Measurements from ENCODE around the gene C2CD4C. TPM values are rescaled to one million over a fixed set of nuclear protein-coding genes. Genes with fewer than 3 reads are reported as not detected.
A peak's percentile ranks its signal among the peaks of the same experiment; 100 is the strongest.

The C2CD4C gene
- total RNA-seq, 3 donors from 2014 or later: 0.29 to 2.6 (median 0.80) TPM

DNA sequence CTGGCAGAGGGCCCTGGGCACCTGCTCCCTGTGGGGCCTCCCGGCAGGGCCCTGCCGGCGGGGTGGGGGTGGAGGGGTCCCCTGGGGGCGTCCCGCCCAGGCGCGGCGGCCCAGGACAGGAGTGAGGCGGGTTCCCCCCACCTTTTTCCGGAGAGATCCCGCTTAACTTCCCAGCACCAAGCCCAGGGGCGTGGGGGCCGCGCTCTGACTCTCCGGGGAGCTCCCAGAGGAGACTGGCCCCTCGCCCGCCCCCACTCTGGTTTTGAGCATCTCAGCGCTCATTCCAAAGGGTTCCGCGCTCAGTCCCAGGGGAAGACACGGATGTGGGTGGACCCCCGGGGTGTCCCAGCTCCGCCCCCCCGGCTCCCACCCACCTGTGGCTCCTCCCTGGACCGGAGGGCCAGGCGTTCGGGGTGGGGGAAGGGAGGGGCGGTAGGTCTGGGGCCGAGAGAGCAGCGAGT lies 476 bp downstream of the C2CD4C start:
- H3K4me3 ChIP-seq: peak overlapping the region; percentile 41 to 70 (median 49)
- intact Hi-C loops (cut with DNase I; ENCODE audit: low total_unique reads): no loop called here
- no peaks in the 10 kb centered on the region for H3K9me3 ChIP-seq
- H3K27ac ChIP-seq: no peak overlapping the region
- TF ChIP-seq POLR2AphosphoS5 (IDR thresholded peaks at IDR 0.05): no peak
- no peak for TF ChIP-seq POLR2A (IDR thresholded peaks at IDR 0.05)
- TF ChIP-seq, protein P1, sequence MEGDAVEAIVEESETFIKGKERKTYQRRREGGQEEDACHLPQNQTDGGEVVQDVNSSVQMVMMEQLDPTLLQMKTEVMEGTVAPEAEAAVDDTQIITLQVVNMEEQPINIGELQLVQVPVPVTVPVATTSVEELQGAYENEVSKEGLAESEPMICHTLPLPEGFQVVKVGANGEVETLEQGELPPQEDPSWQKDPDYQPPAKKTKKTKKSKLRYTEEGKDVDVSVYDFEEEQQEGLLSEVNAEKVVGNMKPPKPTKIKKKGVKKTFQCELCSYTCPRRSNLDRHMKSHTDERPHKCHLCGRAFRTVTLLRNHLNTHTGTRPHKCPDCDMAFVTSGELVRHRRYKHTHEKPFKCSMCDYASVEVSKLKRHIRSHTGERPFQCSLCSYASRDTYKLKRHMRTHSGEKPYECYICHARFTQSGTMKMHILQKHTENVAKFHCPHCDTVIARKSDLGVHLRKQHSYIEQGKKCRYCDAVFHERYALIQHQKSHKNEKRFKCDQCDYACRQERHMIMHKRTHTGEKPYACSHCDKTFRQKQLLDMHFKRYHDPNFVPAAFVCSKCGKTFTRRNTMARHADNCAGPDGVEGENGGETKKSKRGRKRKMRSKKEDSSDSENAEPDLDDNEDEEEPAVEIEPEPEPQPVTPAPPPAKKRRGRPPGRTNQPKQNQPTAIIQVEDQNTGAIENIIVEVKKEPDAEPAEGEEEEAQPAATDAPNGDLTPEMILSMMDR (IDR thresholded peaks at IDR 0.05): no peak
- H3K36me3 ChIP-seq: no peaks in the 10 kb centered on the region
- H3K27me3 ChIP-seq: peaks cover 13 to 70% of the 10 kb centered on the region in 2 donors
- no peak for DNase-seq (ENCODE audit: low spot score in 2 of 2)
- peaks cover 0 to 6% of the 10 kb centered on the region in 2 donors for H3K4me1 ChIP-seq

GRCh38 chr19:407511-408440 lies 1.2 kb downstream of the C2CD4C start:
- TF ChIP-seq POLR2A (IDR thresholded peaks at IDR 0.05) (no peak), POLR2AphosphoS5 (IDR thresholded peaks at IDR 0.05) (no peak)
- TF ChIP-seq, protein P1 (IDR thresholded peaks at IDR 0.05): no peak
- Histone ChIP-seq H3K36me3 (no peaks in the 10 kb centered on the region), H3K4me1 (peaks cover 0 to 6% of the 10 kb centered on the region in 2 donors), H3K9me3 (no peaks in the 10 kb centered on the region), H3K27me3 (peaks cover 18 to 77% of the 10 kb centered on the region in 2 donors), H3K27ac (no peak overlapping the region), H3K4me3 (peak overlapping the region in 2 of 3 donors; percentile 41 to 70)
- intact Hi-C loops (cut with DNase I; ENCODE audit: low total_unique reads): no loop called here
- peak in 1 of 2 donors; percentile 48 for DNase-seq (ENCODE audit: low spot score in 2 of 2)

- Histone ChIP-seq H3K9me3 (no peaks in the 10 kb centered on the region), H3K36me3 (no peaks in the 10 kb centered on the region), H3K27ac (no peak overlapping the region), H3K4me3 (no peak overlapping the region), H3K27me3 (peaks cover 18 to 76% of the 10 kb centered on the region in 2 donors), H3K4me1 (peaks cover 0 to 6% of the 10 kb centered on the region in 2 donors)
- peak in 1 of 2 donors; percentile 17 for DNase-seq (ENCODE audit: low spot score in 2 of 2)
- intact Hi-C loops (cut with DNase I; ENCODE audit: low total_unique reads): no loop called here
- no peak for TF ChIP-seq POLR2A (IDR thresholded peaks at IDR 0.05)
- no peak for TF ChIP-seq POLR2AphosphoS5 (IDR thresholded peaks at IDR 0.05)
- TF ChIP-seq, protein P1 (IDR thresholded peaks at IDR 0.05): no peak
Observed at GRCh38 chr19:406971-407510, 1.9 kb downstream of the C2CD4C start.

DNA sequence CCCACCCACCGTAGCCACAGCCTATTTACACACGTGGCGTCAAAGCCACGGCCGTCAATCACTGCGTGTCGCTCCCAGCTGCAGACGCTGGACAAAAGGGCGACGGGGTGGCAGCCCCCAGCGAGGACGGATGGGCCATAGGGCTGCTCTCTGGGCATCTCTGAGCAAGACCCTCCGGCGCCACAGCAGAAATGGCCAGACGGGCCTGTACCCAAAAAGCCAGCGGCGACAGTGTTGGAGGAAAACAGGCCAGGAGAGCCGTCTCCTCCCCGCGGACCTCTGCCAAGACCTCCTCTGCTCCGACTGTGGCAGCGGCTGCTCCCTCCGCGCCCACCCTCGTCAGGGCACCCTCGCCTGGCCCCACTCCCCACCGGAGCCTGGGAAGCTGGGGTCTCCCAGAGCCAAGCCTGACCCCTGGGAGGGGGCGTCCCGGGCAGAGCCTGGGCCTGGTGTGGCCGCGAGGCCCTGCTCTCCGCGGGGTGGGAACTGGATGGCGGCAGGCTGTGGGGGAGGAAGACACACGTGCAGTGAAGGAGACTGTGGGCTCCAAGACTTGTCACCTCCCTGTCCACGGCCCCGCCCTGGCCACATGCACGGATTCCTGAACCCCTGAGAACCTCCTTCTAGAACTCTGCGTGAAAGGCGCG lies 2.7 kb downstream of the C2CD4C start:
- Histone ChIP-seq H3K4me1 (peaks cover 0 to 6% of the 10 kb centered on the region in 2 donors), H3K27ac (no peak overlapping the region), H3K4me3 (no peak overlapping the region), H3K9me3 (no peaks in the 10 kb centered on the region), H3K36me3 (no peaks in the 10 kb centered on the region), H3K27me3 (peaks cover 21 to 76% of the 10 kb centered on the region in 2 donors)
- intact Hi-C loops (cut with DNase I; ENCODE audit: low total_unique reads): no loop called here
- TF ChIP-seq, protein P1 (IDR thresholded peaks at IDR 0.05): no peak
- TF ChIP-seq POLR2A (IDR thresholded peaks at IDR 0.05) (no peak), POLR2AphosphoS5 (IDR thresholded peaks at IDR 0.05) (no peak)
- peak in 1 of 2 donors; percentile 48 for DNase-seq (ENCODE audit: low spot score in 2 of 2)
